Inflammatory macrophage treated with lipopolysaccharide for 1 hour (primary cell): ENCODE measurements around the gene BNIP3.
"Not testable (repeated sequence)": the region's sequence is repeated elsewhere in the genome, so short reads cannot be mapped to it uniquely, and the experiment has no call there.

ENCODE experiments used
- DNase-seq, 2 donors: peaks; one replicate each; pipeline ENCODE4 v3.0.0-alpha.2; 2020 to 2022

Gene BNIP3

DNA sequence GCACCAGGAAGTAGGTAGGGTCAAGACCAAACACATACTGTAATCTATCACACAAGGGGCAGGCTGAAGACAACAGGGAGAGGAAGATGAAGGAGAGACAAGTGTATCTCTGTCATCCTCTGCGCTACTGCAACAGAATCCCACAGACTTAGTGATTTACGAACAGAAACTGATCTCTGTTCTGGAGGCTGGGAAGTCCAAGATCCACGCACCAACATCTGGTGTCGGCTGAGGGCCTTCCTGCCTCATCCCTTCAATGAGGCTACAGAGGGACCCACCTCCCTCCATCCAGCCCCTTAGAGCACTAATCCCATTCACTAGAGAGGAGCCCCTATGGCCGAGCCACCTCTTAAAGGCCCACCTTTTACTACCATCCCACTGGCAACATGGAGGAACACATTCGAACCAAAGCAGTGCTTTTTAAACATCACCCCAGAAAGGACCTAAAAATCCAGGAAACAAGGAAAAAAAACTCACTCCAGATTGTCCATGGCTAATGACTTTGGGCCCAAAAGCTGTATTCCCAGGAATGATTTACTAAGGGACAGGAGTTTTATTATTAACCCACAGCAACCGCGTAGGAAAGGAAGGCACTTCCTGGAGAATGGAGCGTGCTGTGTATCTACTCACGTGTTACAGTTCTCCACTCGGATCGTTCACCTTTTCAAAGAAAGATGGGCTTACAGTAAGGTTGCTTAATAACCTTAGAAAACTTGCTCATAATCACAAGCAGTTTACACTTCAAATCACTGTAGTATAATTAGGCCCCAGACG is 4.2 kb downstream of the BNIP3 start:
- DNase-seq = no peak

DNA sequence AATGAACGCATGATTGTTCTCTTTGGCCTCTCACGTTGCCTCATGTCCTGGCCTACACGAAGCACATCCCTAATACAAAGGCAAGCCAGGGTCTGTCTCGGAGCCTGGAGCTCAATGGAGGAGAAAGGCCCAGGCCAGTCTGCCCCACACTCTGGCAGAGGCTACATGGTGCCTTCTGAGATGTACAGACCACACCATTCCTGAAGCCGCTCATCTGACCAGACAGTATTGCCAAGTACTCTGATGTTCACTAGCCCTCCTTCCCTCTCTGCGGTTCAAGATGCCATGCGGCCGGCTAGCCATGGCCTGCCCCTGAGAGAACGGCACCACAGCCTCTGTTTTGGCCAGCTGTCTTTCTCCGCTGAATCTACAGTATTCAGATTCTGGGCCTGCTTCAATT is 5.9 kb downstream of the BNIP3 start:
- no peak for DNase-seq

GRCh38 chr10:131975003-131975402 is 6.7 kb downstream of the BNIP3 start:
- DNase-seq = no peak

GRCh38 chr10:131974034-131974817 is 7.5 kb downstream of the BNIP3 start:
- DNase-seq = no peak

DNA sequence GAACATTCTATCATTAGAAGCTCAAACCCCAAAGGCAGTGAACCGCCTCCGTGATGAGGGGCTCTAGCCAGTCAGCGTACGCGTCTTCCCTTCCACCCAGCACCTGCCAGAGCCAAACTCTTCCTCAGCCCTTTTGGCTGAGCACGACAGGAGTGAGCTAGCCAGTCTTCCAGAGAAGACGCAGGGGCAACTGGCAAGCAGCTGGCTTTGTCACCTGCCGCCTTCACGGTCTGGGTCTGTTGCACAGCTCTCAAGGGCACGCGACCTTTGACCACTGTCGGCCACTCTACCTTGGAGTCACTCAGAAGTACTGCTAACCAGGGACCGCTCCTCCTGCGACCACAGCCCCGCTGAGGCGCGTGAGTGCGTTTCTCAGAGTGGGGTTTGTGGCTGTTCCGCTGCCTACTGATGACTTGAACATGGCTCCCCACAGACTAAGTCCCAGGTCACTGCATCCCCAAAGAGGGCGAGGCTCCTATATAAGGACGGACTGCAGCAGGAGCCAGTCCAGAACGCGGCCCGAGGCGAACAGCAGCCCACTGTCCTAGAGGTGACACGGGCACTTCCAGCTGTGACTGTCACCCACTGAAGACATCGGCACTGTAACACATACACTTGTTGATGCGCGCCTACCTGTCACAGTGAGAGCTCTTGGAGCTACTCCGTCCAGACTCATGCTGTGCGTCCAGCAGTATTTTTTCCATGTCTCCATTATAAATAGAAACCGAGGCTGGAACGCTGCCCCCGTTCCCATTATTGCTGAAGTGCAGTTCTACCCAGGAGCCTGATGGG is 8.4 kb downstream of the BNIP3 start:
- DNase-seq = no peak

DNA sequence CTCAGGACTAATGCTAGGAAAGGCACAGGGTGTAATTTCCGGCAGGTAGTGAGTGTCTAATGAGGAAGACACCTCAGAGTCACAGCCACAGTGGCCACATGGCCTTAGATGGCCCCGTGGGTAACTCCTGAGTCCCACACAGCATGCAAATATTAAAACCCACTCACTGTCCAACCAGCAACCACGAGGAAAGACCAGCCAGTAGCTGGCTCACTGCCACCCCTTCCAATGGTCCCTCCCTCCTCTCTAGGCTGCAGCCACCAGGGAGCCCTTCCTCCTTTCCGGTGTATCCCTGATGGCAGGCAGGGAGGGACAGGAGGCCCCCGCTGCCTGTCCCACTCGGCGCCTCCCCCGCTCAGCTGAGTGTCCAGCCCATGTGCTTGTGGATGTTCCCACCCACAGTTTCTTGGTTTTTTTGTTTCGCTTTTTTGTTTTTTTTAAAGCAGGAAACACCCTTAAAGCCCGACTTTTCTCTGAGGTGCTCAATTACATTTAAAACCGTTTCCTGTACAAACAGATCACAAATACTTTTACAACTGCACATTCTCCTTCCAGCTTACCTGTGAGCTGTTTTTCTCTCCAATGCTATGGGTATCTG is 9.2 kb downstream of the BNIP3 start:
- peak; percentile 35 to 73 for DNase-seq

DNA sequence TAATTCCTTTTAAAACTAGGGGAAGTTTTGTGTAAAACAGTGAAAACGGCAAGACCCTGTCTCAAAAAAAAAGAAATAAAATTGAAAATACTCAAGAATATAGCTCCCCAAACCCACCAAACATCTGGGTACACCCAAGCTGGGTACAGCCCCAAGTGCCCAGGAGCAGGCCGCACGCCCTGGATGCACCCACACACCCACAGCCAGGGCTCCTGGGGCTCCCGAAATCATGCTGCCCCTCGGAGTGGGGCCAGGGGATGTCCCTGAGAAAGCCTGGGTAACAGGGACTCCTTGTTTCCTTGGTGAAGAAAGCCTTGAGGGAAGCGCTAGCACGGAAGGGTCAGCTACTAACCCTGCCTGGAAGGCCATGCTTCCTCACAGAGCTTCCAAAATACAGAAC is 10.1 kb downstream of the BNIP3 start:
- DNase-seq = no peak

DNA sequence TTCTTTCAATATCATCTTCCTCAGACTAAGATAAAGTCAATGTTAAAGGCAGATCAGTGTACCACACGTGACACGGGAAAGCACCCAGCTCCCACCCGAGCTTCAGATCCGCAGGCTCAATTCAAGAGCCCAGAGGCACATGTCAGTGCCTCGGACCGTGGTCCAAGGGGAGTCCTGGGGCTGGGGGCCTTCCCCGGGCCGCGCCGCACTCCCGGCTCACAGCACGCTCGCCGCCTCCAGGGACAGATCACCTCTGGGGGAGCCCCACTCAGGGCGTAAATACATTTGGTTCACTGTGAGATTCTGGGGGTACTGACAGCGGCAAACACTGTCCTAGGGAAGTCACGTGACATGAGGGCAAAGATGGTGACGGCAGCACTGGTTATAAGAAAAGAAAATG is 10.8 kb downstream of the BNIP3 start:
- no peak for DNase-seq

GRCh38 chr10:131968949-131969348 is 12.8 kb downstream of the BNIP3 start:
- no peak for DNase-seq

- no peak for DNase-seq
These were observed 17.4 kb downstream of the BNIP3 start for GRCh38 chr10:131964298-131964697.

GRCh38 chr10:131963811-131964210 is 17.9 kb downstream of the BNIP3 start:
- no peak for DNase-seq

GRCh38 chr10:131963350-131963749 is 18.4 kb downstream of the BNIP3 start:
- no peak for DNase-seq

DNA sequence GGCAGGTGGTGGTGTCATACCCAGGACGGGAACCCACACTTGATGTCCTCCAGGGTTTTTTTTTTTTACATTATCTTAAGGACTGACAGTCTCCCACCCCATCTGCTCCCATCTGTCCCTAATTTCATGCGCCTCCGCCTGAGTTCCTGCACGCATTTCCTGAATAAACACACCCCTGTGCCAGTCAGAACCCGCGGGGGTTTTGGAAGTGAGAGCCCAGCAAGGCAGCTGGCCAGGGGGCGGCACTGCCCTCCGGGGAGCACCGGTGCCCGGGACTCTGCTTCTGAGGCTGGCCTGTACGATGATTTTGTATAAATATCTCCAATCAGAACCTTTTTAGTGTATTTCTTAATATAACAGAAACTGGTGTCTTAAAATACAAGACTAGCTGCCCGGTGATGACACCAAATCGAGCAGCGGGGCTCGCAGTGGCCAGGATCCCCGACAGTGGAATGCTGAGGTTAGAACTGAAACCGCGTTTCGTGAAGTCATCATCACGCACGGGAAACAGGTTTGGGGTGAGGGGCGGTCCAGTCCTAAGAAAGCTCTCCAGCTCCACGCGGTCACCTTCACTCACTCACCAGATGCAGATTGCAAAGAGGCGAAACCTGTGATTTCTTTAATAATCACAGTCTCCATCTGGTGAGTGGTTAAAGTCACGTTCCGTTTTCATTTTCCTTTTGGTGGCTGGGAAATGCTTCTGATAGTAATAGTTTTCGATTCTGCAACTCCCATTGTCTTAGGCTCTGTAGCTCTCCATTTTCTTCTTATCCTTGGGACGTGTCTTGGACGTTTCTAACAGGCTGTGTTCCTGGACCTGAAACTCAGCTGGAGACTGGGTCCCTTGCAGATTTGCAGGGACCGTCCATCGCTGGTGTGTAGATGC is 19.7 kb downstream of the BNIP3 start:
- DNase-seq = no peak

GRCh38 chr10:131961047-131961776 is 20.5 kb downstream of the BNIP3 start:
- DNase-seq = no peak

GRCh38 chr10:131960631-131961046 is 21.1 kb downstream of the BNIP3 start:
- no peak for DNase-seq

DNA sequence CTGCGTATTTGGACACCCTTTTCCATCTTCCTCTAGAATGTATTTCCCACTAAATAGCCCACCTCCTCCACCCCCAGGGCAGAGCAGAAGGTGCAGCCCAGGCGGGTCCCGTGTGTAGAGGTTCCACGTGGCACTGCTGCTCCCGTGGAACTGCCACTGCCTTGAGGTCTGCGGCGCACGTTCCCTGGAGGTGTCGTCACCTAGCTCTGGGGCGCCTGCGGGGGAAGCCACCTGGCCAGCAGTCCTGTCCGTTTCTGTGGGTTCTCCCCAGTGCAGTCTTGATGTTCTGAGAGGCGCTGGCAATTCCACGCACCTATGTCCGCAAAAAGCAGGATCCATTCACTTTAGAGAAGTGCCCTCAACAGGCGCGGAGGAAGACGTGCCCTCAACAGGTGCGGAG is 21.9 kb downstream of the BNIP3 start:
- no peak for DNase-seq

GRCh38 chr10:131955591-131956340 is 26.0 kb downstream of the BNIP3 start:
- DNase-seq = no peak

DNA sequence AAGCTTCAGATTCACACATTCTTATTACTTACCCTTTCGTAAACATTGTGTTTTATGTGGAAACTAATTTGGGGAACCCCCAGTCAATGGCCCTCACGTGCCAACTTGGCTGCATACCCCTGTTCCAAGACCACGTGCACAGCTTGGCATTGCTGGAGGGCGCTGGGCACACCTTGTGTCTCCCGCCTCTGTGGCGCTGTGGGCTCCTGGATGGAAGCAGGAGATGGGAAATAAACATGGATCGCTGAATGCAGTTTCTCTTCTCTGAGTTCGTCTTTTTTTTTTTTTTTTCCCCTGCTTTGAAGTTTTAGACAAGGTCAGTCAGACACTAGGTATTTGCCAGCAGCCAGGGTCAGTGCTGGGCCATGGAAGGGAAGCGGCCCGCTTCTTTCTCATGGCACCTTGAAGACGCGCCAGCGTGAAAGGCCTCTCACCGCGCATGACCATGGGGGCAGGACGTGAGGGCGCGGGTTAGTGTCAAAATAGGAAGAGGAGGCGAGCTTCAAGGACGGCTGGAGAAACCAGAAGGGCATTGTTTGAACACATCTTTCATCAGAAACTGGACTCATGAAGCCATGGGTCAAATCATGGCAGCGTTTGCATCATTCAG is 27.3 kb downstream of the BNIP3 start:
- no peak for DNase-seq

DNA sequence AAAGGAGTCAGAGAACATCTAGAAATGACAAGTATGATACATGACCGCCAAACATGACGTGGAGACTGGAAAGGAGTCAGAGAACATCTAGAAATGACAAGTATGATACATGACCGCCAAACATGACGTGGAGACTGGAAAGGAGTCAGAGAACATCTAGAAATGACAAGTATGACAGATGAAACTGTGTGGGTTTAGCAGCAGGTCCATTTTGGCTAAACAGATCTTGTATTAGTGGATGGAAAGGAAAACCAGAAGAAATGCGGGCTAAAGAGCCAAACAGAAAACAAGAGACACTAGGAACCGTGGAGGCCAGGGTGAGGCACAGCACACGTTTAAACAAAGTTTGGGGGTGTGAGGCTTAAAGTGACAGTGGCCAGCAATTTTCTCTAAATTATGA is 31.8 kb downstream of the BNIP3 start:
- not testable (repeated sequence) for DNase-seq
